ENCODE data around the gene GID8. TPM values are rescaled to one million over a fixed set of nuclear protein-coding genes. Genes with fewer than 3 reads are reported as not detected.

GID8 gene
- polyA plus RNA-seq, 1 donor from 2014 or later = 54.8 TPM

GRCh38 chr20:62888910-62889309 is 49.0 kb upstream of the GID8 start:
- TF ChIP-seq REST (IDR thresholded peaks at IDR 0.05; ENCODE audit: borderline replicate concordance) (no peak), EZH2 (IDR thresholded peaks at IDR 0.05; ENCODE audit: borderline replicate concordance, insufficient read depth, low read length, poor library complexity, severe bottlenecking) (no peak), EP300 (conservative IDR thresholded peaks at IDR 0.05; ENCODE audit: poor library complexity, severe bottlenecking) (no peak), MXI1 (conservative IDR thresholded peaks at IDR 0.05; ENCODE audit: poor library complexity, severe bottlenecking) (no peak), CTCF (IDR thresholded peaks at IDR 0.05; ENCODE audit: poor library complexity, severe bottlenecking) (no peak), TAF1 (IDR thresholded peaks at IDR 0.05; ENCODE audit: low read depth) (no peak), RAD21 (conservative IDR thresholded peaks at IDR 0.05) (no peak), POLR2AphosphoS5 (IDR thresholded peaks at IDR 0.05) (no peak), SMC3 (conservative IDR thresholded peaks at IDR 0.05; ENCODE audit: poor library complexity) (no peak)
- Histone ChIP-seq H3K4me2 (ENCODE audit: low read length) (no peak overlapping the region), H3K9me2 (ENCODE audit: insufficient read depth, low read length) (no peaks in the 10 kb centered on the region), H3K27me3 (ENCODE audit: insufficient read depth, low read depth, low read length) (no peaks in the 10 kb centered on the region), H3K9ac (ENCODE audit: low read length) (no peak overlapping the region), H3K36me3 (ENCODE audit: insufficient read depth, low read length) (peaks cover 5% of the 10 kb centered on the region), H3K4me3 (ENCODE audit: low read length) (no peak overlapping the region), H2AFZ (ENCODE audit: low read depth, low read length) (no peak overlapping the region), H3K27ac (ENCODE audit: low read length) (no peak overlapping the region), H3F3A (ENCODE audit: insufficient read depth, low read length, poor library complexity, severe bottlenecking) (no peaks in the 10 kb centered on the region), H4K20me1 (ENCODE audit: insufficient read depth) (no peaks in the 10 kb centered on the region), H3K79me2 (replicated peaks; ENCODE audit: insufficient read depth, low read length) (no peaks in the 10 kb centered on the region), H3K9me3 (ENCODE audit: low read length) (no peaks in the 10 kb centered on the region)

- no peak overlapping the region for H3K4me2 ChIP-seq (ENCODE audit: low read length)
- no peaks in the 10 kb centered on the region for H3F3A ChIP-seq (ENCODE audit: insufficient read depth, low read length, poor library complexity, severe bottlenecking)
- no peak overlapping the region for H2AFZ ChIP-seq (ENCODE audit: low read depth, low read length)
- no peak overlapping the region for H3K9ac ChIP-seq (ENCODE audit: low read length)
- TF ChIP-seq RAD21 (conservative IDR thresholded peaks at IDR 0.05) = no peak
- no peak for TF ChIP-seq POLR2AphosphoS5 (IDR thresholded peaks at IDR 0.05)
- no peak for TF ChIP-seq EP300 (conservative IDR thresholded peaks at IDR 0.05; ENCODE audit: poor library complexity, severe bottlenecking)
- no peak for TF ChIP-seq CTCF (IDR thresholded peaks at IDR 0.05; ENCODE audit: poor library complexity, severe bottlenecking)
- TF ChIP-seq EZH2 (IDR thresholded peaks at IDR 0.05; ENCODE audit: borderline replicate concordance, insufficient read depth, low read length, poor library complexity, severe bottlenecking) = no peak
- TF ChIP-seq SMC3 (conservative IDR thresholded peaks at IDR 0.05; ENCODE audit: poor library complexity) = no peak
- no peak for TF ChIP-seq REST (IDR thresholded peaks at IDR 0.05; ENCODE audit: borderline replicate concordance)
- TF ChIP-seq MXI1 (conservative IDR thresholded peaks at IDR 0.05; ENCODE audit: poor library complexity, severe bottlenecking) = no peak
- TF ChIP-seq TAF1 (IDR thresholded peaks at IDR 0.05; ENCODE audit: low read depth) = no peak
- no peaks in the 10 kb centered on the region for H3K9me3 ChIP-seq (ENCODE audit: low read length)
- H3K4me3 ChIP-seq (ENCODE audit: low read length) = no peak overlapping the region
- H3K79me2 ChIP-seq (replicated peaks; ENCODE audit: insufficient read depth, low read length) = no peaks in the 10 kb centered on the region
- H3K27me3 ChIP-seq (ENCODE audit: insufficient read depth, low read depth, low read length) = no peaks in the 10 kb centered on the region
- H4K20me1 ChIP-seq (ENCODE audit: insufficient read depth) = no peaks in the 10 kb centered on the region
- H3K27ac ChIP-seq (ENCODE audit: low read length) = no peak overlapping the region
- H3K36me3 ChIP-seq (ENCODE audit: insufficient read depth, low read length) = peaks cover 10% of the 10 kb centered on the region
- H3K9me2 ChIP-seq (ENCODE audit: insufficient read depth, low read length) = no peaks in the 10 kb centered on the region
Measured at GRCh38 chr20:62889411-62889810, 48.5 kb upstream of the GID8 start.
